ENCODE measurements around the gene MORN4. TPM values are rescaled to one million over a fixed set of nuclear protein-coding genes. Genes with fewer than 3 reads are reported as not detected.
"Not testable (repeated sequence)": the region's sequence is repeated elsewhere in the genome, so short reads cannot be mapped to it uniquely, and the experiment has no call there.

MORN4 gene
- polyA plus RNA-seq, 4 donors = 4.0 to 15.5 TPM; not detected in 2

GRCh38 chr10:97639090-97639489 is 5.8 kb upstream of the MORN4 start:
- not testable (repeated sequence) for H3K4me1 ChIP-seq (ENCODE audit: control insufficient read depth in 3 of 3, insufficient read depth in 2 of 3, low read depth in 1 of 3, low read length in 2 of 3); H3K4me3 ChIP-seq (ENCODE audit: low read depth in 1 of 3, low read length in 3 of 3); H3K27ac ChIP-seq (ENCODE audit: low read depth in 1 of 3, low read length in 2 of 3); H3K27me3 ChIP-seq (ENCODE audit: control insufficient read depth in 3 of 3, insufficient read depth in 3 of 3, low read length in 3 of 3); H3K9me3 ChIP-seq (ENCODE audit: control insufficient read depth in 2 of 2, insufficient read depth in 1 of 2, low read depth in 1 of 2, low read length in 1 of 2); DNase-seq; H3K36me3 ChIP-seq (ENCODE audit: control insufficient read depth in 3 of 3, insufficient read depth in 2 of 3, low read depth in 1 of 3, low read length in 3 of 3); FAIRE-seq
- WGBS, 3 donors = 81 to 92% (median 89%) methylated on average over 3 of the region's 3 CpGs

DNA sequence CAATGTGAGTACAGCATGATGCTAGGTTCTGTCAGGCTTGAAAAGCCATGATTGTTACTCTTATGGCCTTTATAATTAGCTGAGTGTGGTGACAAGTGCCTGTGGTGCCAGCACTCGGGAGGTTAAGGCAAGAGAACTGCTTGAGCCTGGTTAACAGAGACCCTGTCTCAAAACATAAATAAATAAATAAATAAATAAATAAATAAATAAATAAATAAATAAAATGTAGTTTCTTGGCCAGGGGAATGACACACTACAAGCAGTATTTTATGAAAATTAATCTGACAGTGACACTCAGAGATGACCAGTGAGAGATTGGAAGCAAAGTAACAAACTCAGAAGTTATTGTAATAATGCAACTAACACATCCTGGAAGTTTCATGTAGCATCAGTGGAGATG is 2.3 kb upstream of the MORN4 start:
- no peak overlapping the region for H3K27ac ChIP-seq (ENCODE audit: low read depth in 1 of 3, low read length in 2 of 3)
- no peak for FAIRE-seq
- WGBS, 3 donors = 86 to 97% (median 93%) methylated on average over 1 of the region's 1 CpG

GRCh38 chr10:97633921-97634320 is 621 bp upstream of the MORN4 start:
- DNase-seq (peak in 1 of 2 donors; percentile 16), FAIRE-seq (no peak)
- no peaks in the 10 kb centered on the region for H3K27me3 ChIP-seq (ENCODE audit: control insufficient read depth in 3 of 3, insufficient read depth in 3 of 3, low read length in 3 of 3)
- WGBS, 3 donors = 28 to 82% (median 39%) methylated on average over 8 of the region's 8 CpGs
- peaks cover 0 to 4% (median 0%) of the 10 kb centered on the region in 3 donors for H3K4me1 ChIP-seq (ENCODE audit: control insufficient read depth in 3 of 3, insufficient read depth in 2 of 3, low read depth in 1 of 3, low read length in 2 of 3)
- peak overlapping the region in 1 of 3 donors; percentile 31 for H3K27ac ChIP-seq (ENCODE audit: low read depth in 1 of 3, low read length in 2 of 3)
- H3K36me3 ChIP-seq (ENCODE audit: control insufficient read depth in 3 of 3, insufficient read depth in 2 of 3, low read depth in 1 of 3, low read length in 3 of 3) = peaks cover 0 to 3% (median 0%) of the 10 kb centered on the region in 3 donors
- H3K4me3 ChIP-seq (ENCODE audit: low read depth in 1 of 3, low read length in 3 of 3) = peak overlapping the region in 2 of 3 donors; percentile 67 to 73
- H3K9me3 ChIP-seq (ENCODE audit: control insufficient read depth in 2 of 2, insufficient read depth in 1 of 2, low read depth in 1 of 2, low read length in 1 of 2) = no peaks in the 10 kb centered on the region

More for the DNA sequence above, 2.3 kb upstream of the MORN4 start:
- Histone ChIP-seq H3K4me3 (ENCODE audit: low read depth in 1 of 3, low read length in 3 of 3) (no peak overlapping the region), H3K4me1 (ENCODE audit: control insufficient read depth in 3 of 3, insufficient read depth in 2 of 3, low read depth in 1 of 3, low read length in 2 of 3) (peaks cover 0 to 4% (median 0%) of the 10 kb centered on the region in 3 donors), H3K27me3 (ENCODE audit: control insufficient read depth in 3 of 3, insufficient read depth in 3 of 3, low read length in 3 of 3) (no peaks in the 10 kb centered on the region), H3K9me3 (ENCODE audit: control insufficient read depth in 2 of 2, insufficient read depth in 1 of 2, low read depth in 1 of 2, low read length in 1 of 2) (no peaks in the 10 kb centered on the region), H3K36me3 (ENCODE audit: control insufficient read depth in 3 of 3, insufficient read depth in 2 of 3, low read depth in 1 of 3, low read length in 3 of 3) (no peaks in the 10 kb centered on the region)
- no peak for DNase-seq

DNA sequence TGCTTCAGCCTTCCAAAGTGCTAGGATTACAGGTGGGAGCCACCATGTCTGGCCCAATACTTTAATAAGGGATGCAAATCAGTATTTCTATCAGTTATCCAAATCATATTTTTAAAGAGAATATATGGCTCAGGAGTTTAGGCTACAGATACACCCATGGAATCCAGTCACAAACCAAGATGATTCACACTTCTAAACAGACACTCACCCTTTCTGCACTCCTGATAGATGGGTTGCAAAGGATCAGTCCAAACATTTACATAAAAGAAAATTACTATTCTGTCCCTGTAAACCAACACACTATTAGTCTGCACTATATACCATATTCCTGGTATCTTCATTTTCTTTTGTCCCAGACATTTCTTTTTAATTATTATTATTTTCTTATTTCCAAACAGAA is 2.2 kb downstream of the MORN4 start:
- FAIRE-seq (no peak), DNase-seq (no peak)
- Histone ChIP-seq H3K27ac (ENCODE audit: low read depth in 1 of 3, low read length in 2 of 3) (no peak overlapping the region), H3K4me3 (ENCODE audit: low read depth in 1 of 3, low read length in 3 of 3) (no peak overlapping the region), H3K27me3 (ENCODE audit: control insufficient read depth in 3 of 3, insufficient read depth in 3 of 3, low read length in 3 of 3) (no peaks in the 10 kb centered on the region), H3K4me1 (ENCODE audit: control insufficient read depth in 3 of 3, insufficient read depth in 2 of 3, low read depth in 1 of 3, low read length in 2 of 3) (peaks cover 0 to 4% (median 0%) of the 10 kb centered on the region in 3 donors), H3K9me3 (ENCODE audit: control insufficient read depth in 2 of 2, insufficient read depth in 1 of 2, low read depth in 1 of 2, low read length in 1 of 2) (no peaks in the 10 kb centered on the region), H3K36me3 (ENCODE audit: control insufficient read depth in 3 of 3, insufficient read depth in 2 of 3, low read depth in 1 of 3, low read length in 3 of 3) (peaks cover 0 to 3% (median 0%) of the 10 kb centered on the region in 3 donors)

GRCh38 chr10:97629289-97629688 is 4.0 kb downstream of the MORN4 start:
- 90 to 94% (median 92%) methylated on average over 5 of the region's 5 CpGs for WGBS, 3 donors
- Histone ChIP-seq H3K36me3 (ENCODE audit: control insufficient read depth in 3 of 3, insufficient read depth in 2 of 3, low read depth in 1 of 3, low read length in 3 of 3) (peaks cover 0 to 3% (median 0%) of the 10 kb centered on the region in 3 donors), H3K4me3 (ENCODE audit: low read depth in 1 of 3, low read length in 3 of 3) (no peak overlapping the region), H3K27ac (ENCODE audit: low read depth in 1 of 3, low read length in 2 of 3) (no peak overlapping the region), H3K4me1 (ENCODE audit: control insufficient read depth in 3 of 3, insufficient read depth in 2 of 3, low read depth in 1 of 3, low read length in 2 of 3) (peaks cover 0 to 4% (median 0%) of the 10 kb centered on the region in 3 donors), H3K27me3 (ENCODE audit: control insufficient read depth in 3 of 3, insufficient read depth in 3 of 3, low read length in 3 of 3) (no peaks in the 10 kb centered on the region), H3K9me3 (ENCODE audit: control insufficient read depth in 2 of 2, insufficient read depth in 1 of 2, low read depth in 1 of 2, low read length in 1 of 2) (no peaks in the 10 kb centered on the region)
- DNase-seq (no peak), FAIRE-seq (no peak)

GRCh38 chr10:97628228-97628627 is 5.1 kb downstream of the MORN4 start:
- WGBS, 3 donors = 80 to 87% (median 84%) methylated on average over 3 of the region's 3 CpGs
- FAIRE-seq (no peak), DNase-seq (no peak)
- Histone ChIP-seq H3K4me3 (ENCODE audit: low read depth in 1 of 3, low read length in 3 of 3) (no peak overlapping the region), H3K27ac (ENCODE audit: low read depth in 1 of 3, low read length in 2 of 3) (no peak overlapping the region), H3K27me3 (ENCODE audit: control insufficient read depth in 3 of 3, insufficient read depth in 3 of 3, low read length in 3 of 3) (no peaks in the 10 kb centered on the region), H3K9me3 (ENCODE audit: control insufficient read depth in 2 of 2, insufficient read depth in 1 of 2, low read depth in 1 of 2, low read length in 1 of 2) (no peaks in the 10 kb centered on the region), H3K36me3 (ENCODE audit: control insufficient read depth in 3 of 3, insufficient read depth in 2 of 3, low read depth in 1 of 3, low read length in 3 of 3) (peaks cover 0 to 3% (median 0%) of the 10 kb centered on the region in 3 donors), H3K4me1 (ENCODE audit: control insufficient read depth in 3 of 3, insufficient read depth in 2 of 3, low read depth in 1 of 3, low read length in 2 of 3) (peaks cover 0 to 7% (median 0%) of the 10 kb centered on the region in 3 donors)

- H3K4me3 ChIP-seq (ENCODE audit: low read depth in 1 of 3, low read length in 3 of 3) = no peak overlapping the region
- FAIRE-seq (no peak), DNase-seq (no peak)
- H3K4me1 ChIP-seq (ENCODE audit: control insufficient read depth in 3 of 3, insufficient read depth in 2 of 3, low read depth in 1 of 3, low read length in 2 of 3) = peaks cover 0 to 12% (median 0%) of the 10 kb centered on the region in 3 donors
- peaks cover 0 to 3% (median 0%) of the 10 kb centered on the region in 3 donors for H3K36me3 ChIP-seq (ENCODE audit: control insufficient read depth in 3 of 3, insufficient read depth in 2 of 3, low read depth in 1 of 3, low read length in 3 of 3)
- no peaks in the 10 kb centered on the region for H3K27me3 ChIP-seq (ENCODE audit: control insufficient read depth in 3 of 3, insufficient read depth in 3 of 3, low read length in 3 of 3)
- no peaks in the 10 kb centered on the region for H3K9me3 ChIP-seq (ENCODE audit: control insufficient read depth in 2 of 2, insufficient read depth in 1 of 2, low read depth in 1 of 2, low read length in 1 of 2)
- no peak overlapping the region for H3K27ac ChIP-seq (ENCODE audit: low read depth in 1 of 3, low read length in 2 of 3)
- WGBS, 3 donors = 59 to 67% (median 62%) methylated on average over 4 of the region's 4 CpGs
These were observed 5.6 kb downstream of the MORN4 start for GRCh38 chr10:97627731-97628130.

GRCh38 chr10:97623277-97623676 is 10.0 kb downstream of the MORN4 start:
- peak in 1 of 2 donors; percentile 29 for DNase-seq
- Histone ChIP-seq H3K4me1 (ENCODE audit: control insufficient read depth in 3 of 3, insufficient read depth in 2 of 3, low read depth in 1 of 3, low read length in 2 of 3) (peaks cover 0 to 8% (median 0%) of the 10 kb centered on the region in 3 donors), H3K4me3 (ENCODE audit: low read depth in 1 of 3, low read length in 3 of 3) (no peak overlapping the region), H3K9me3 (ENCODE audit: control insufficient read depth in 2 of 2, insufficient read depth in 1 of 2, low read depth in 1 of 2, low read length in 1 of 2) (no peaks in the 10 kb centered on the region), H3K27ac (ENCODE audit: low read depth in 1 of 3, low read length in 2 of 3) (no peak overlapping the region), H3K36me3 (ENCODE audit: control insufficient read depth in 3 of 3, insufficient read depth in 2 of 3, low read depth in 1 of 3, low read length in 3 of 3) (peaks cover 0 to 3% (median 0%) of the 10 kb centered on the region in 3 donors), H3K27me3 (ENCODE audit: control insufficient read depth in 3 of 3, insufficient read depth in 3 of 3, low read length in 3 of 3) (no peaks in the 10 kb centered on the region)
- no peak for FAIRE-seq
- WGBS, 3 donors = 65 to 93% (median 78%) methylated on average over 1 of the region's 1 CpG

GRCh38 chr10:97618733-97619132 is 14.6 kb downstream of the MORN4 start:
- WGBS, 3 donors = 88 to 93% (median 92%) methylated on average over 4 of the region's 4 CpGs
- peaks cover 0 to 8% (median 0%) of the 10 kb centered on the region in 3 donors for H3K4me1 ChIP-seq (ENCODE audit: control insufficient read depth in 3 of 3, insufficient read depth in 2 of 3, low read depth in 1 of 3, low read length in 2 of 3)
- FAIRE-seq (no peak), DNase-seq (no peak)
- H3K36me3 ChIP-seq (ENCODE audit: control insufficient read depth in 3 of 3, insufficient read depth in 2 of 3, low read depth in 1 of 3, low read length in 3 of 3) = peaks cover 0 to 14% (median 0%) of the 10 kb centered on the region in 3 donors
- no peak overlapping the region for H3K27ac ChIP-seq (ENCODE audit: low read depth in 1 of 3, low read length in 2 of 3)
- no peak overlapping the region for H3K4me3 ChIP-seq (ENCODE audit: low read depth in 1 of 3, low read length in 3 of 3)
- H3K9me3 ChIP-seq (ENCODE audit: control insufficient read depth in 2 of 2, insufficient read depth in 1 of 2, low read depth in 1 of 2, low read length in 1 of 2) = no peaks in the 10 kb centered on the region
- H3K27me3 ChIP-seq (ENCODE audit: control insufficient read depth in 3 of 3, insufficient read depth in 3 of 3, low read length in 3 of 3) = no peaks in the 10 kb centered on the region

All from small intestine (tissue), 7 donors.